ENCODE results near the gene ATP11A. TPM values are rescaled to one million over a fixed set of nuclear protein-coding genes. Genes with fewer than 3 reads are reported as not detected.

The ATP11A gene
- total and polyA plus RNA-seq, 10 of the 15 experiments (the other 5 are each of a cell fraction or from before 2014, with no cell fraction given) = 1.4 to 69.6 (median 14.4) TPM

DNA sequence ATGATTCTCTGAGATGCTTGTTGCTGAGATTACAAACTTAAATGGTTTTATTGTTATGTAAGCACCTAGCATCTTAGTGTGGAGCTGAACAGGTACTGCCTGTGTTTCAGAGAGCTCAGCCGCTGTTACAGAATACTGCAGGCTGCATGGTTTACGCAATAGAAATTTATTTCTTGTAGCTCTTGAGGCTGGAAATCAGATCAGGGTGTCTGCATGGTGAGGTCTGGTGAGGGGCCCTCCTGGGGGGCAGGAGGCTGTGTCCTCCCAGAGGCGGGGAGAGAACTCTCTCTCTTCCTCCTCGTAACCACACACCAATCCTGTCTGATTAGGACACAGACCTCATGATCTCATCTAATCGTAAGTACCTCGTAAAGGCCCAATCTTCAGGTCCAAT is 13.1 kb downstream of the ATP11A start:
- intact Hi-C loops (cut with micrococcal nuclease; ENCODE audit: unreplicated experiment) = no loop called here
- H3K9ac ChIP-seq (ENCODE audit: control insufficient read depth, insufficient read depth, low read length) = no peak overlapping the region
- no peaks in the 10 kb centered on the region for H3K27me3 ChIP-seq (replicated peaks in 1 of 2; ENCODE audit: control insufficient read depth in 2 of 2, insufficient read depth in 2 of 2, low read length in 1 of 2)
- peaks cover 0 to 2% of the 10 kb centered on the region in 2 experiments; a peak in 2 of 4 replicates for H3K36me3 ChIP-seq (ENCODE audit: control insufficient read depth in 2 of 2, insufficient read depth in 2 of 2, low read length in 1 of 2)
- no peak overlapping the region for H3K4me3 ChIP-seq
- H3K4me1 ChIP-seq (ENCODE audit: control insufficient read depth, insufficient read depth, low read length) = no peaks in the 10 kb centered on the region
- WGBS (ENCODE audit: insufficient coverage, insufficient replicate concordance, low lambda C conversion rate, missing lambda C conversion rate) = 89% methylated on average over 6 of the region's 6 CpGs
- no peak overlapping the region for H2AFZ ChIP-seq (ENCODE audit: control insufficient read depth, low read depth, low read length)
- CTCF ChIA-PET = no interaction called here
- SMC1A ChIA-PET (ENCODE audit: uncharacterized antibody, unreplicated experiment) = no interaction called here
- no peaks in the 10 kb centered on the region for H3K9me3 ChIP-seq (replicated peaks; ENCODE audit: control insufficient read depth, insufficient read depth, low read length)
- peaks cover 25% of the 10 kb centered on the region for H3K79me2 ChIP-seq (ENCODE audit: control insufficient read depth, insufficient read depth, low read length)
- BruUV-seq (replicated peaks) = no TSS peak
- H3K27ac ChIP-seq (ENCODE audit: control insufficient read depth, insufficient read depth) = no peak overlapping the region
- no peak for TF ChIP-seq NR2C2 (IDR thresholded peaks at IDR 0.05; ENCODE audit: borderline replicate concordance, control insufficient read depth, insufficient read length, low read depth)
- no peak for TF ChIP-seq KDM1A (IDR thresholded peaks at IDR 0.05; ENCODE audit: borderline replicate concordance)
- TF ChIP-seq NR2C1 (IDR thresholded peaks at IDR 0.05) = no peak
- TF ChIP-seq, protein P1, sequence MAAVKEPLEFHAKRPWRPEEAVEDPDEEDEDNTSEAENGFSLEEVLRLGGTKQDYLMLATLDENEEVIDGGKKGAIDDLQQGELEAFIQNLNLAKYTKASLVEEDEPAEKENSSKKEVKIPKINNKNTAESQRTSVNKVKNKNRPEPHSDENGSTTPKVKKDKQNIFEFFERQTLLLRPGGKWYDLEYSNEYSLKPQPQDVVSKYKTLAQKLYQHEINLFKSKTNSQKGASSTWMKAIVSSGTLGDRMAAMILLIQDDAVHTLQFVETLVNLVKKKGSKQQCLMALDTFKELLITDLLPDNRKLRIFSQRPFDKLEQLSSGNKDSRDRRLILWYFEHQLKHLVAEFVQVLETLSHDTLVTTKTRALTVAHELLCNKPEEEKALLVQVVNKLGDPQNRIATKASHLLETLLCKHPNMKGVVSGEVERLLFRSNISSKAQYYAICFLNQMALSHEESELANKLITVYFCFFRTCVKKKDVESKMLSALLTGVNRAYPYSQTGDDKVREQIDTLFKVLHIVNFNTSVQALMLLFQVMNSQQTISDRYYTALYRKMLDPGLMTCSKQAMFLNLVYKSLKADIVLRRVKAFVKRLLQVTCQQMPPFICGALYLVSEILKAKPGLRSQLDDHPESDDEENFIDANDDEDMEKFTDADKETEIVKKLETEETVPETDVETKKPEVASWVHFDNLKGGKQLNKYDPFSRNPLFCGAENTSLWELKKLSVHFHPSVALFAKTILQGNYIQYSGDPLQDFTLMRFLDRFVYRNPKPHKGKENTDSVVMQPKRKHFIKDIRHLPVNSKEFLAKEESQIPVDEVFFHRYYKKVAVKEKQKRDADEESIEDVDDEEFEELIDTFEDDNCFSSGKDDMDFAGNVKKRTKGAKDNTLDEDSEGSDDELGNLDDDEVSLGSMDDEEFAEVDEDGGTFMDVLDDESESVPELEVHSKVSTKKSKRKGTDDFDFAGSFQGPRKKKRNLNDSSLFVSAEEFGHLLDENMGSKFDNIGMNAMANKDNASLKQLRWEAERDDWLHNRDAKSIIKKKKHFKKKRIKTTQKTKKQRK (IDR thresholded peaks at IDR 0.05; ENCODE audit: low read depth, low read length) = no peak
- no peak for TF ChIP-seq SMAD1 (IDR thresholded peaks at IDR 0.05; ENCODE audit: low read depth, partially characterized antibody)
- TF ChIP-seq SRF (IDR thresholded peaks at IDR 0.05; ENCODE audit: low read depth in 2 of 2, low read length in 2 of 2) = no peak
- no peak for TF ChIP-seq ESRRA (IDR thresholded peaks at IDR 0.05; ENCODE audit: low read length)
- TF ChIP-seq MTA3 (IDR thresholded peaks at IDR 0.05; ENCODE audit: borderline replicate concordance, low read length) = no peak
- TF ChIP-seq, protein P2, sequence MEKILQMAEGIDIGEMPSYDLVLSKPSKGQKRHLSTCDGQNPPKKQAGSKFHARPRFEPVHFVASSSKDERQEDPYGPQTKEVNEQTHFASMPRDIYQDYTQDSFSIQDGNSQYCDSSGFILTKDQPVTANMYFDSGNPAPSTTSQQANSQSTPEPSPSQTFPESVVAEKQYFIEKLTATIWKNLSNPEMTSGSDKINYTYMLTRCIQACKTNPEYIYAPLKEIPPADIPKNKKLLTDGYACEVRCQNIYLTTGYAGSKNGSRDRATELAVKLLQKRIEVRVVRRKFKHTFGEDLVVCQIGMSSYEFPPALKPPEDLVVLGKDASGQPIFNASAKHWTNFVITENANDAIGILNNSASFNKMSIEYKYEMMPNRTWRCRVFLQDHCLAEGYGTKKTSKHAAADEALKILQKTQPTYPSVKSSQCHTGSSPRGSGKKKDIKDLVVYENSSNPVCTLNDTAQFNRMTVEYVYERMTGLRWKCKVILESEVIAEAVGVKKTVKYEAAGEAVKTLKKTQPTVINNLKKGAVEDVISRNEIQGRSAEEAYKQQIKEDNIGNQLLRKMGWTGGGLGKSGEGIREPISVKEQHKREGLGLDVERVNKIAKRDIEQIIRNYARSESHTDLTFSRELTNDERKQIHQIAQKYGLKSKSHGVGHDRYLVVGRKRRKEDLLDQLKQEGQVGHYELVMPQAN (conservative IDR thresholded peaks at IDR 0.05) = no peak
- RAD21 ChIA-PET (ENCODE audit: unreplicated experiment) = no interaction called here
- POLR2A ChIA-PET = no interaction called here
- no peak overlapping the region for H3K4me2 ChIP-seq (ENCODE audit: control insufficient read depth, insufficient read depth)
- DNase-seq (ENCODE audit: low read depth, low spot score) (no peak), FAIRE-seq (no peak), ATAC-seq (no peak)
- H4K20me1 ChIP-seq (ENCODE audit: control insufficient read depth, insufficient read depth) = no peaks in the 10 kb centered on the region; the same call in 1 of the 2 replicates
- in situ Hi-C loops (cut with MboI) = no loop called here

All from GM12878 (cell line).